ENCODE data around the gene LCAT. TPM values are rescaled to one million over a fixed set of nuclear protein-coding genes. Genes with fewer than 3 reads are reported as not detected.

LCAT gene
- total RNA-seq, 1 donor from 2014 or later: 22.0 TPM

GRCh38 chr16:67965668-67966548 lies 22.0 kb upstream of the LCAT start:
- Mint-ChIP-seq H3K4me3 (ENCODE audit: low read depth) (peak overlapping the region; percentile 5), H3K27ac (no peak overlapping the region), H3K9me3 (no peaks in the 10 kb centered on the region), H3K4me1 (ENCODE audit: low read depth) (peaks cover 27% of the 10 kb centered on the region), H3K27me3 (ENCODE audit: low read depth) (no peaks in the 10 kb centered on the region), H3K36me3 (ENCODE audit: low read depth) (peaks cover 21% of the 10 kb centered on the region)
- intact Hi-C loops (cut with micrococcal nuclease): no loop called here
- DNase-seq (ENCODE audit: low spot score): no peak

DNA sequence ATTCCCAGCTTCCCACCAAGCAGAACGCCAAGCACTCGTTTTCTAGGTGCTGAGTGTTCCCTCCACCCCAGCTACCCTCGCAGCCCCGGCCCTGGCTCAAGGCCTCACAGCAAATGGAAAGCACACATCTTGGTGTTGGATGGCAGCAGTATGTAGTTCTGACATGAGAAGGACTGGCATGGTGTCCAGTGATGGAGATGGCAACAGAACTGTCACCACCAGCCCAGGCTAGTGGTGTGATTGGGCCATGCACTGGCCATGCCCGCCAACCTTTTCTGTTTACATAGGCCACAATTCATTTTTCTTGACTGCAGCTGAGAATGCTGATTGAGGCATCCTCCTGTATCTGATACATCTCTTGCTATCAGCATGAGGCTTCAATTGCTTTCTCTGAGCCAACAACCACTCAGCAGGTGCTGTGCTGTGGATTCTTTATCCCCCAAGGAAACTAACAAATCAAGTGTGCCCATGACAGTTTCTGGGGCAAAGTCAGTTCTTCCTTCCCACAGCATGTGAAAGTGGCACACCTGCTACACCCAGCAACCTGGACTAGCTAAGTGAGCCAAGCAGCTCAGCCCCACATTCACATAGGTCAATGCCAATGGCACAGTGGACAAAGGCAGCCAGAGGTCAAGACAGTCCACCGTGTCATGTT lies 20.7 kb upstream of the LCAT start:
- H3K36me3 Mint-ChIP-seq (ENCODE audit: low read depth): peaks cover 26% of the 10 kb centered on the region
- H3K27me3 Mint-ChIP-seq (ENCODE audit: low read depth): no peaks in the 10 kb centered on the region
- DNase-seq (ENCODE audit: low spot score): no peak
- no peak overlapping the region for H3K27ac Mint-ChIP-seq
- peaks cover 24% of the 10 kb centered on the region for H3K4me1 Mint-ChIP-seq (ENCODE audit: low read depth)
- H3K4me3 Mint-ChIP-seq (ENCODE audit: low read depth): no peak overlapping the region
- no peaks in the 10 kb centered on the region for H3K9me3 Mint-ChIP-seq
- intact Hi-C loops (cut with micrococcal nuclease): no loop called here

- Mint-ChIP-seq H3K27ac (no peak overlapping the region), H3K27me3 (ENCODE audit: low read depth) (no peaks in the 10 kb centered on the region), H3K4me1 (ENCODE audit: low read depth) (peaks cover 21% of the 10 kb centered on the region), H3K9me3 (no peaks in the 10 kb centered on the region), H3K36me3 (ENCODE audit: low read depth) (peaks cover 26% of the 10 kb centered on the region), H3K4me3 (ENCODE audit: low read depth) (no peak overlapping the region)
- DNase-seq (ENCODE audit: low spot score): no peak
- intact Hi-C loops (cut with micrococcal nuclease): no loop called here
Measured at GRCh38 chr16:67963662-67964321, 19.9 kb upstream of the LCAT start.

DNA sequence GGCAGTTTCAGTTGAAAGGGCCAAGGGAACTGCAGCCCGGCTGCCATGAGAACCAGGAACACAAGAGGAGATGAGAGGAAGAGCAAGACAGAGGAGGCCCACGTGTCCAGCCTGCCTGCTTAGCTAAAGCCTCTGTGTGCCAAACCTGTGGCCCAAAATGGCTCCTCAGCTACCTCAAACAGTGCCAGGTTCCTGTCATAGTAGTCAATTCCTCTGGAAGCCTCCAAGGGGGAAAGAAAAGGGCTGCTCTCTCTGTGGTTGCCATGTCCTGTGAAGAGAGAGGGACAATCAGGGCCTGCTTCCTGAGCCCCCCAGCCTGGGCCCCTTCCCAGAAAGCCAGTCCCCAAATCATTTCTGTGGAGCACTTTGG lies 19.4 kb upstream of the LCAT start:
- no peak for DNase-seq (ENCODE audit: low spot score)
- Mint-ChIP-seq H3K9me3 (no peaks in the 10 kb centered on the region), H3K27me3 (ENCODE audit: low read depth) (no peaks in the 10 kb centered on the region), H3K4me1 (ENCODE audit: low read depth) (peaks cover 21% of the 10 kb centered on the region), H3K27ac (no peak overlapping the region), H3K4me3 (ENCODE audit: low read depth) (no peak overlapping the region), H3K36me3 (ENCODE audit: low read depth) (peaks cover 30% of the 10 kb centered on the region)
- intact Hi-C loops (cut with micrococcal nuclease): no loop called here

DNA sequence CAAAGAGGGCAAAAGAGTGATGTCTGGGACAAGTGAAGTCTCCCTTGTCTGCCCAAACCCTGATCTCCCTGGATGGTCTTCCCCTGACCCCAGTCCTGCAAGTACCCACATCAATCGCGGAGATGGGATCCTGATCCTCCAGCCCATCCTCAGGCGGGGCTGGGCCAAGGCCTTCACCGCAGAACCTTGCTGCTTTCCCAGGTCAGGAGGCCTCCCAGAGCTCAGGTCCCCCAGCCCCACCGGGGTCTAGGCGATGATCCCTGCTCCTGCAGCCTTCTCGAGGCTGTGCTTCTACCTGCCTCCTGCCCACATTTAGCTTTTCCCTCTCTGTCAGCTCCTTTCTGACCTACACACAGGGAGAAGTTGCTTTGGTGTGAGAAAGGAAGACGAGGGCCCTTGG lies 18.2 kb upstream of the LCAT start:
- no peak for DNase-seq (ENCODE audit: low spot score)
- H3K4me1 Mint-ChIP-seq (ENCODE audit: low read depth): peaks cover 16% of the 10 kb centered on the region
- no peaks in the 10 kb centered on the region for H3K9me3 Mint-ChIP-seq
- H3K36me3 Mint-ChIP-seq (ENCODE audit: low read depth): peaks cover 32% of the 10 kb centered on the region
- intact Hi-C loops (cut with micrococcal nuclease): no loop called here
- H3K27ac Mint-ChIP-seq: no peak overlapping the region
- H3K27me3 Mint-ChIP-seq (ENCODE audit: low read depth): no peaks in the 10 kb centered on the region
- no peak overlapping the region for H3K4me3 Mint-ChIP-seq (ENCODE audit: low read depth)

DNA sequence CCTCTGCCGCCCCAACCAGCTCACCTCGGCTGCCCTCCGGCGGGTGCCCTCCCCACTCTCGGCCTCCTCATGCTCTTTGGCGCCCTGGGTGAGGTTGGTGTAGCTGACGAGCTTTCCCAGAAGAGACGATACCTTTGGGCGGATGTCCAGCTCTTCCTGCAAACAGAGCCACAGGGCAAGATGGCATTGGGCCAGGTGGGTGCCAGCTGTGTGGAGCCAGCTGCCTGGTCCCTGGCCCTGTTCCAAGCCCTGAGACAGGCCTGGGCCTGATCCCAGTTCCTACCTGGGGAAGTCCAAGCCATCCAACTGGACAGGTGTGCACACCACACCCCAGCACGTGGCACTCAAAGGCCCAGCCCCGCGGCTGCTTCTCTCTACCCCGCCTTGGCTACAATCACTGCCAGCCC lies 17.6 kb upstream of the LCAT start:
- Mint-ChIP-seq H3K4me3 (ENCODE audit: low read depth) (no peak overlapping the region), H3K36me3 (ENCODE audit: low read depth) (peaks cover 32% of the 10 kb centered on the region), H3K27me3 (ENCODE audit: low read depth) (no peaks in the 10 kb centered on the region), H3K9me3 (no peaks in the 10 kb centered on the region), H3K4me1 (ENCODE audit: low read depth) (peaks cover 10% of the 10 kb centered on the region), H3K27ac (no peak overlapping the region)
- intact Hi-C loops (cut with micrococcal nuclease): no loop called here
- DNase-seq (ENCODE audit: low spot score): no peak

GRCh38 chr16:67959536-67960329 lies 15.8 kb upstream of the LCAT start:
- intact Hi-C loops (cut with micrococcal nuclease): no loop called here
- Mint-ChIP-seq H3K4me3 (ENCODE audit: low read depth) (no peak overlapping the region), H3K27ac (no peak overlapping the region), H3K27me3 (ENCODE audit: low read depth) (no peaks in the 10 kb centered on the region), H3K9me3 (no peaks in the 10 kb centered on the region), H3K36me3 (ENCODE audit: low read depth) (peaks cover 34% of the 10 kb centered on the region), H3K4me1 (ENCODE audit: low read depth) (peaks cover under 1% of the 10 kb centered on the region)
- no peak for DNase-seq (ENCODE audit: low spot score)

- Mint-ChIP-seq H3K27ac (no peak overlapping the region), H3K4me1 (ENCODE audit: low read depth) (no peaks in the 10 kb centered on the region), H3K4me3 (ENCODE audit: low read depth) (no peak overlapping the region), H3K36me3 (ENCODE audit: low read depth) (peaks cover 29% of the 10 kb centered on the region), H3K27me3 (ENCODE audit: low read depth) (no peaks in the 10 kb centered on the region), H3K9me3 (no peaks in the 10 kb centered on the region)
- no peak for DNase-seq (ENCODE audit: low spot score)
- intact Hi-C loops (cut with micrococcal nuclease): no loop called here
Measured at GRCh38 chr16:67957622-67958021, 13.7 kb upstream of the LCAT start.

DNA sequence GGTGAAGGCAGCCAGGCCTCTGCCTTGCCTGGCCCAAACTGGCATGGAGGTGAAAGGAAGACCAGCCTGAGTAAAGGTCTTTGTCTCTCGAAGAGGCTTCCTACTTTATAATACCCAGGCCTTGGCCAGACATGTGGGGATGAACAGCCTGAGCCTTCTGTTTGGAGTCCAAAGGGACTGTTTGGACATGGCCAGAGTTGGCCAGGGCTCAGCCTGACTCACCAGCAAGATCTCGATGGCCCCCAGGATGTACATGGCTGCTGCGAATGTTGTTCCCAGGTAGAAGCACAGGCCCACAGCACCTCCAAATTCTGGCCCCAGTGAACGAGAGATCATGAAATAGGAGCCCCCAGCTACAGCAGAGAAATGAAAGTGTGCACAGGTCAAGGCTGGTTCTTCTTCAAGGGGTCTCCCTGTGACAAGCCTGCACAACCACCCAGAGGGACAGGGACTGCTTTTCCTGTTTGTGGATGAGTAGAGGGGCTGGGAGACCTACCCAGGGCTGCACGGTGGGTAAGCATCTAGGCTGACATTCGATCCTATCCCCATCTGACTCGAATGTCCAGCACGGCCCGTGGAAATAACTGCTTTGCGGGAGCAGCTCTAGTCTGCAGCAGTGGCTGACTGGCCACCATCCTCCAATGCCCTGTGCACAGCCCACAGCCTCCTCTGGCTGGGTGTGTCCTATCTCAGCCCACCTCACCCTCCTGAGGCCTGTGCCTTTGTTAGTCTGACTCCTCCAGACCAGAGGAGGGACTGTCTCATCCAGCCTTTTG lies 10.7 kb upstream of the LCAT start:
- H3K4me3 Mint-ChIP-seq (ENCODE audit: low read depth): no peak overlapping the region

DNA sequence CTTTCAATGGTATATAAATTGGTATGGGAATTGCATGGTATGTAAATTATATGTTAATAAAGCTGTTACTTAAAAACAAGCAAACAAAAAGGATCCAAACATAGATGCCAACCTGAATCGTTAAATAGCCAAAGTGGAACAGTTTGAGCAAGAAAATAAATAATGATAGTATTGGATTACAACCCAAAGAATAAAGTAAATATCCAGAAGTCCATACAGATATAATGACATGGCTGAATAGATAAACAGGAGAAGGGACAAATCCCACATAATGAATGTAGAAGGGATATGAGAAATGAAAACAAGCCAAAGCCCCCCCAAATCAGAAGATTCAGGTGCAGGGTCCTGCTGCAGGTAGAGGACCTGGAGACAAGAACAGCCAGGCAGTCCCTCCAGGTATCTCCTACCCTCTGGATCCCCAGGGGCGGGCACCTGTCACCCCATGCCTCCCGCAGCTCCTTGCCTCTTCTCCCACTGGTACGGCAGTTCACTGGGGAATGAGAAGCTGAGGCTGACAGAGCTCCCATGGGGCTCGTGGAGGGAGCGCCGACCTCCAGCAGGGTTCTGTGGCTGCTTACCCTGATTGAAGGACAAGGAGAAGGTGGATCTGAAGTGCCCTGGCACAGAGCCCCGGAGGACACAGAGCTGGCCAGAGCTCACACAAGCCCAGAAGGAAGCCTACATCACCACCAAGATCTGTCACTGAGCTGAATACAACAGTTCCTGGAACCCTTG lies 9.9 kb upstream of the LCAT start:
- Mint-ChIP-seq H3K4me1 (ENCODE audit: low read depth) (no peaks in the 10 kb centered on the region), H3K9me3 (no peaks in the 10 kb centered on the region), H3K27ac (no peak overlapping the region), H3K27me3 (ENCODE audit: low read depth) (no peaks in the 10 kb centered on the region), H3K36me3 (ENCODE audit: low read depth) (peaks cover 14% of the 10 kb centered on the region), H3K4me3 (ENCODE audit: low read depth) (no peak overlapping the region)
- no peak for DNase-seq (ENCODE audit: low spot score)
- intact Hi-C loops (cut with micrococcal nuclease): no loop called here

More for the DNA sequence above, 10.7 kb upstream of the LCAT start:
- DNase-seq (ENCODE audit: low spot score): no peak
- H3K27me3 Mint-ChIP-seq (ENCODE audit: low read depth): no peaks in the 10 kb centered on the region
- H3K36me3 Mint-ChIP-seq (ENCODE audit: low read depth): peaks cover 14% of the 10 kb centered on the region
- H3K9me3 Mint-ChIP-seq: no peaks in the 10 kb centered on the region
- intact Hi-C loops (cut with micrococcal nuclease): no loop called here
- no peak overlapping the region for H3K27ac Mint-ChIP-seq
- no peaks in the 10 kb centered on the region for H3K4me1 Mint-ChIP-seq (ENCODE audit: low read depth)

GRCh38 chr16:67951485-67951884 lies 7.6 kb upstream of the LCAT start:
- intact Hi-C loops (cut with micrococcal nuclease): no loop called here
- Mint-ChIP-seq H3K27me3 (ENCODE audit: low read depth) (no peaks in the 10 kb centered on the region), H3K4me1 (ENCODE audit: low read depth) (no peaks in the 10 kb centered on the region), H3K27ac (no peak overlapping the region), H3K4me3 (ENCODE audit: low read depth) (no peak overlapping the region), H3K9me3 (no peaks in the 10 kb centered on the region), H3K36me3 (ENCODE audit: low read depth) (peaks cover 15% of the 10 kb centered on the region)
- DNase-seq (ENCODE audit: low spot score): no peak

Data from activated T-helper 2 cell treated with anti-CD3 and anti-CD28 coated beads, Interferon-gamma antibody, Interleukin-2, Interleukin-4, amounts not matched to agents 10 μg/mL and 5 μg/mL and 100 μg/mL, durations not matched to agents 14 hours and 24 hours and 36 hours (primary cell).